HG02885 (cell line): ENCODE data around the gene RAB25.

ENCODE experiments used
- ATAC-seq: cut with Tn5 transposase; IDR thresholded peaks from one replicate; pipeline ENCODE4 v1.9.1; 2021; ENCODE audit warnings: mild to moderate bottlenecking; ENCODE audit not compliant: unreplicated experiment, poor library complexity

Gene RAB25

GRCh38 chr1:156076609-156077429 is 15.9 kb downstream of the RAB25 start:
- ATAC-seq: peak; percentile 78

GRCh38 chr1:156077430-156077760 is 16.4 kb downstream of the RAB25 start:
- ATAC-seq: no peak

GRCh38 chr1:156078728-156079127 is 17.8 kb downstream of the RAB25 start:
- ATAC-seq: no peak

GRCh38 chr1:156079762-156080161 is 18.8 kb downstream of the RAB25 start:
- no peak for ATAC-seq

GRCh38 chr1:156080241-156080862 is 19.4 kb downstream of the RAB25 start:
- ATAC-seq: no peak

- ATAC-seq: no peak
Observed at GRCh38 chr1:156080863-156081179, 19.9 kb downstream of the RAB25 start.

- no peak for ATAC-seq
Observed at GRCh38 chr1:156081180-156081916, 20.4 kb downstream of the RAB25 start.

GRCh38 chr1:156081917-156082308 is 21.0 kb downstream of the RAB25 start:
- no peak for ATAC-seq

- peak; percentile 50 for ATAC-seq
Observed at GRCh38 chr1:156082309-156083091, 21.5 kb downstream of the RAB25 start, which contains the start of gene MEX3A. MEX3A (minus strand) TSS chr1:156082465; CDS start chr1:156081998, 467 bp downstream.

GRCh38 chr1:156083800-156084790 is 23.1 kb downstream of the RAB25 start:
- no peak for ATAC-seq

GRCh38 chr1:156086256-156086662 is 25.3 kb downstream of the RAB25 start:
- ATAC-seq: no peak

GRCh38 chr1:156089704-156090103 is 28.7 kb downstream of the RAB25 start:
- ATAC-seq: no peak

- ATAC-seq: no peak
Observed at GRCh38 chr1:156090138-156090839, 29.3 kb downstream of the RAB25 start.

- ATAC-seq: no peak
Observed at GRCh38 chr1:156090840-156091188, 29.9 kb downstream of the RAB25 start.

GRCh38 chr1:156091610-156092009 is 30.6 kb downstream of the RAB25 start:
- ATAC-seq: no peak

- no peak for ATAC-seq
Observed at GRCh38 chr1:156095906-156096508, 35.0 kb downstream of the RAB25 start.

GRCh38 chr1:156096640-156097391 is 35.9 kb downstream of the RAB25 start:
- peak; percentile 67 for ATAC-seq
